ENCODE measurements around the gene DCLRE1B. TPM values are rescaled to one million over a fixed set of nuclear protein-coding genes. Genes with fewer than 3 reads are reported as not detected.

DCLRE1B gene
- total and polyA plus RNA-seq, 9 of the 15 experiments (the other 6 are each of a cell fraction or from before 2014, with no cell fraction given) = 10.6 to 28.8 (median 17.2) TPM

DNA sequence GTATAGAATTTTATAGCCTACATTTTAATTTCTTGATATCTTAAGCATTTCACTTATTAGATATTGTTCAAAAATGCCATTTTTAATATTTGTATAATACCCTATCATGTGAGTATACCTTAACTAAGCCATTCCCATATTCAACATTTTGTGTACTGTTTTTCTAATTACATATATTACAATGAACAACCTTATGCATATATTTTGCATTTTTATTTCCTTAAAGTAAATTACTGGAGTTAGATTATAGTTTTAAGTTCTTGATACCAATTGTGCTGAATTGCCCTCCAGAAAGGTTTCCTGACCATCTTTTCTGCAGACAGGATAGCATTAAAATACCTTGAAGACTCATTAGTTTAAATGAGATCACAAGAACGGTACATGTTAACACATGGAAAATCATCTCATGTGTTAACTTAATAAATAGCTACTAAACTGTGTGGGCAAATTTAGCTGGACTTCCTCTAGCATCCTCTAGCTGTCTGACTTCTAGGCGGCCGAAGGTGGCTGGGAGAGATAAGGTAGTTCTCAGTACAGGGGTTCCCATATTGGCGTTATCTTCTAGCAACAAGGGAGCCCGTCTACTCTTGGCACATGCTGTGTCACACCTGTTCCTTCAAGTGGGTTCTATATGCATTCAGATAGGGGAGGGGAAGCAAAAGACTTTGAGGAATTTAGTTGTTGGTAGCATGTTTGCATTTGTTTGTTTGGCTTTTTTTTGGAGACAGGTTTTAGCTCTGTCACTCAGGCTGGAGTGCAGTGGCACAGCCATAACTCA is 8.9 kb downstream of the DCLRE1B start (continued):
- TF ChIP-seq, protein P1, sequence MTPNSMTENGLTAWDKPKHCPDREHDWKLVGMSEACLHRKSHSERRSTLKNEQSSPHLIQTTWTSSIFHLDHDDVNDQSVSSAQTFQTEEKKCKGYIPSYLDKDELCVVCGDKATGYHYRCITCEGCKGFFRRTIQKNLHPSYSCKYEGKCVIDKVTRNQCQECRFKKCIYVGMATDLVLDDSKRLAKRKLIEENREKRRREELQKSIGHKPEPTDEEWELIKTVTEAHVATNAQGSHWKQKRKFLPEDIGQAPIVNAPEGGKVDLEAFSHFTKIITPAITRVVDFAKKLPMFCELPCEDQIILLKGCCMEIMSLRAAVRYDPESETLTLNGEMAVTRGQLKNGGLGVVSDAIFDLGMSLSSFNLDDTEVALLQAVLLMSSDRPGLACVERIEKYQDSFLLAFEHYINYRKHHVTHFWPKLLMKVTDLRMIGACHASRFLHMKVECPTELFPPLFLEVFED (CRISPR knock-in tag; conservative IDR thresholded peaks at IDR 0.05) = no peak
- TF ChIP-seq TCF7L2 (IDR thresholded peaks at IDR 0.05; ENCODE audit: low read depth, low read length) (no peak), ZNF316 (IDR thresholded peaks at IDR 0.05) (peak; percentile 88), SUPT5H (IDR thresholded peaks at IDR 0.05) (0 out of 2 replicates have a peak, but pooled peaks have one; percentile 35), ZBTB8A (IDR thresholded peaks at IDR 0.05; ENCODE audit: partially characterized antibody) (no peak), FOSL1 (tag; conservative IDR thresholded peaks at IDR 0.05) (peak; percentile 76), BMI1 (IDR thresholded peaks at IDR 0.05; ENCODE audit: low read length) (no peak), MAFF (IDR thresholded peaks at IDR 0.05; ENCODE audit: low read length) (peak; percentile 74), RFX7 (CRISPR knock-in tag; IDR thresholded peaks at IDR 0.05) (no peak), CHCHD3 (CRISPR knock-in tag; IDR thresholded peaks at IDR 0.05) (no peak), RBM15 (IDR thresholded peaks at IDR 0.05; ENCODE audit: insufficient read depth, low read length) (no peak), POLR2H (tag; IDR thresholded peaks at IDR 0.05; ENCODE audit: low read depth) (peak; percentile 53; the same call in 1 of the 2 replicates)
- TF ChIP-seq, protein P2, sequence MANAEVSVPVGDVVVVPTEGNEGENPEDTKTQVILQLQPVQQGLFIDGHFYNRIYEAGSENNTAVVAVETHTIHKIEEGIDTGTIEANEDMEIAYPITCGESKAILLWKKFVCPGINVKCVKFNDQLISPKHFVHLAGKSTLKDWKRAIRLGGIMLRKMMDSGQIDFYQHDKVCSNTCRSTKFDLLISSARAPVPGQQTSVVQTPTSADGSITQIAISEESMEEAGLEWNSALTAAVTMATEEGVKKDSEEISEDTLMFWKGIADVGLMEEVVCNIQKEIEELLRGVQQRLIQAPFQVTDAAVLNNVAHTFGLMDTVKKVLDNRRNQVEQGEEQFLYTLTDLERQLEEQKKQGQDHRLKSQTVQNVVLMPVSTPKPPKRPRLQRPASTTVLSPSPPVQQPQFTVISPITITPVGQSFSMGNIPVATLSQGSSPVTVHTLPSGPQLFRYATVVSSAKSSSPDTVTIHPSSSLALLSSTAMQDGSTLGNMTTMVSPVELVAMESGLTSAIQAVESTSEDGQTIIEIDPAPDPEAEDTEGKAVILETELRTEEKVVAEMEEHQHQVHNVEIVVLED (CRISPR knock-in tag; IDR thresholded peaks at IDR 0.05) = no peak
- TF ChIP-seq, protein P3, sequence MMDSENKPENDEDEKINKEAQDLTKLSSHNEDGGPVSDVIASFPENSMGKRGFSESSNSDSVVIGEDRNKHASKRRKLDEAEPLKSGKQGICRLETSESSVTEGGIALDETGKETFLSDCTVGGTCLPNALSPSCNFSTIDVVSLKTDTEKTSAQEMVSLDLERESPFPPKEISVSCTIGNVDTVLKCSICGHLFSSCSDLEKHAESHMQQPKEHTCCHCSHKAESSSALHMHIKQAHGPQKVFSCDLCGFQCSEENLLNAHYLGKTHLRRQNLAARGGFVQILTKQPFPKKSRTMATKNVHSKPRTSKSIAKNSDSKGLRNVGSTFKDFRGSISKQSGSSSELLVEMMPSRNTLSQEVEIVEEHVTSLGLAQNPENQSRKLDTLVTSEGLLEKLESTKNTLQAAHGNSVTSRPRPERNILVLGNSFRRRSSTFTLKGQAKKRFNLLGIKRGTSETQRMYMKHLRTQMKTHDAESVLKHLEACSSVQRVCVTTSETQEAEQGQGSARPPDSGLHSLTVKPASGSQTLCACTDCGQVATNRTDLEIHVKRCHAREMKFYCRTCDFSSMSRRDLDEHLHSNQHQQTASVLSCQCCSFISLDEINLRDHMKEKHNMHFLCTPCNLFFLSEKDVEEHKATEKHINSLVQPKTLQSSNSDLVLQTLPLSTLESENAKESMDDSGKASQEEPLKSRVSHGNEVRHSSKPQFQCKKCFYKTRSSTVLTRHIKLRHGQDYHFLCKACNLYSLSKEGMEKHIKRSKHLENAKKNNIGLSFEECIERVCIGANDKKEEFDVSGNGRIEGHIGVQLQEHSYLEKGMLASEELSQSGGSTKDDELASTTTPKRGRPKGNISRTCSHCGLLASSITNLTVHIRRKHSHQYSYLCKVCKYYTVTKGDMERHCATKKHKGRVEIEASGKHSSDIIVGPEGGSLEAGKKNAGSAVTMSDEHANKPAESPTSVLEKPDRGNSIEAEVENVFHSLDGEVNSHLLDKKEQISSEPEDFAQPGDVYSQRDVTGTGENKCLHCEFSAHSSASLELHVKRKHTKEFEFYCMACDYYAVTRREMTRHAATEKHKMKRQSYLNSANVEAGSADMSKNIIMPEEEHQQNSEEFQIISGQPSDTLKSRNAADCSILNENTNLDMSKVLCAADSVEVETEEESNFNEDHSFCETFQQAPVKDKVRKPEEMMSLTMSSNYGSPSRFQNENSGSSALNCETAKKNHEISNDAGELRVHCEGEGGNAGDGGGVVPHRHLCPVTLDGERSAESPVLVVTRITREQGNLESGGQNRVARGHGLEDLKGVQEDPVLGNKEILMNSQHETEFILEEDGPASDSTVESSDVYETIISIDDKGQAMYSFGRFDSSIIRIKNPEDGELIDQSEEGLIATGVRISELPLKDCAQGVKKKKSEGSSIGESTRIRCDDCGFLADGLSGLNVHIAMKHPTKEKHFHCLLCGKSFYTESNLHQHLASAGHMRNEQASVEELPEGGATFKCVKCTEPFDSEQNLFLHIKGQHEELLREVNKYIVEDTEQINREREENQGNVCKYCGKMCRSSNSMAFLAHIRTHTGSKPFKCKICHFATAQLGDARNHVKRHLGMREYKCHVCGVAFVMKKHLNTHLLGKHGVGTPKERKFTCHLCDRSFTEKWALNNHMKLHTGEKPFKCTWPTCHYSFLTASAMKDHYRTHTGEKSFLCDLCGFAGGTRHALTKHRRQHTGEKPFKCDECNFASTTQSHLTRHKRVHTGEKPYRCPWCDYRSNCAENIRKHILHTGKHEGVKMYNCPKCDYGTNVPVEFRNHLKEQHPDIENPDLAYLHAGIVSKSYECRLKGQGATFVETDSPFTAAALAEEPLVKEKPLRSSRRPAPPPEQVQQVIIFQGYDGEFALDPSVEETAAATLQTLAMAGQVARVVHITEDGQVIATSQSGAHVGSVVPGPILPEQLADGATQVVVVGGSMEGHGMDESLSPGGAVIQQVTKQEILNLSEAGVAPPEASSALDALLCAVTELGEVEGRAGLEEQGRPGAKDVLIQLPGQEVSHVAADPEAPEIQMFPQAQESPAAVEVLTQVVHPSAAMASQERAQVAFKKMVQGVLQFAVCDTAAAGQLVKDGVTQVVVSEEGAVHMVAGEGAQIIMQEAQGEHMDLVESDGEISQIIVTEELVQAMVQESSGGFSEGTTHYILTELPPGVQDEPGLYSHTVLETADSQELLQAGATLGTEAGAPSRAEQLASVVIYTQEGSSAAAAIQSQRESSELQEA (IDR thresholded peaks at IDR 0.05; ENCODE audit: low read depth) = no peak

All from K562 (cell line).